GM03348 (cell line): Measurements from ENCODE around the gene SREBF1.
A peak's percentile ranks its signal among the peaks of the same experiment; 100 is the strongest.

Experiments
- DNase-seq: peaks from one replicate; pipeline ENCODE4 v3.0.0; 2012; ENCODE audit warnings: low spot score

SREBF1 gene

DNA sequence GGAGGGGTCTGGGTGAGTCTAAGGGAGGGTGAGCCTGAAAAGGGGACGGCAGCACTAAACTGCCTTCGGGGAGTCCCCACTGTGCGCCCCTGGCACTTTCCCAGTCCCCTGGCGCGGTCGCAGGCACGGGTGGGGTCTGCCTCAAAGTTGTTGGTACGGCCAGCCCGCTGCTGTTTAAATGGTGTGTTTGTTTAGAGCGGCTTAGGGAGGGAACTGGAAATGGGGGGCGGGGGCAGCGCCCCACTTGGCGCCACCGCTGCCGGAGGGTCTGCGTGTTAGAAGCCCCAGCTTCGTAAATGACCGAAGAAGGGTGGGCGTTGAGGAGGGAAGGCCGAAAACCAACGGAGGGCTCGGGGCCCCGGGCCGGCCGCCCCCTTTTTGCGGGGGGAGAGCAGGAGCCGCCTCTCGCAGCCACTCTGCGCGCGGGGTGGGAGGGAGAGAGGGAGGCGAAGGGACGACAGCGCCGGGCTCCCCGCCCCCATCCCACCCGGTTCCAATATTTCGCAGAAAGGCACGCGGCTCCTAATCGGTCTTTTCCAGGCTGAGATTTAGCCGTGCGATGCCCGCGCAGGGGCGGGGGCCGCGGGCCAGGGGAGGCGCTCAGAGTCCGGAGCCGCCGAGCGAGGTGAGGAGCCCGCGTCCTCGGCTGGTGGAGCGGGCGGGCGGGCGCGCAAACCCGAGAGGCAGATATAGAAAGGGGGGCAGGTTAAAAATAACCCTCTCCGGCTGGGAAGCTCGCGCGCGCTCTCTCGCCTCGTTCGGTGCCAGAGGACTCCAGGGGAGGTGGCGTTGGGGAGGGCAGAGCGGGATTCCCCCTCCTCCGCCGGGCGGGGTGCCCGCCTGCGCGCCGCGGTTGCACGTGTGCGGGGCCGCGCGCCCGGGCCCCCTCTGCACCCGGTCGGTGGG lies 54.9 kb downstream of the SREBF1 start:
- DNase-seq: peak; percentile 71

DNA sequence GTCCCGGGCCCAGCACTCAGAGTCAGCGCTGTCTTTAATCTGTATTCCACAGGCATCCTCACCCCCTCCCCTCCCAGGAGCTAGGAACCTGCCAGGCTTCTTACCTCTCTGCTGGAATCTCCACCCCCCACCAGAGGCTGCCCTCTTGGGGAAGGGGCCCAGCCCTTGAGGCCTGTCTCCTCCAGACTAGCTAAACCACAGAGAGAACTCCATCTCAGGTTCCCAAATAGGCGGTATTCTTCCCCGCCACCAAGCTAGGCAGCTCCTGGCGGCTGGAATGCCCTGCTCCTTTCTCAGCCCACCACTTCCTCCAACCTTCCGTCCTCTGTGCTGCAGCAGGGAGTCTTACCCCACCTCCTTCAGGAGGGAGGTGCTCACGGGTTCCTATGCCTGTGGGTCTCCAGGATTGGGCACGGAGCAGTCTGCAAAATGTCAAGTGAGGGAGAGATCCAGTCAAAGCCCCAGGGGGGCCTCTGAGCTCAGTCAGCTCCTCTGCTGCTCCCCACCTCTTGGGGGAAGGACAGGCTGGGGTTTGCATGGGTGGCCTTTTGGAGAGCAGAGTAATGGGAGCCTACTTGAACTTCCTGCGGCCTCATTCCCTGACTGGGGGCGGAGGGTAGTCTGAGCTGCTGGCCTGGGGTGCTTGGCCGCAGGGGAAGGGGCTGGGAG lies 55.7 kb downstream of the SREBF1 start:
- DNase-seq: no peak

DNA sequence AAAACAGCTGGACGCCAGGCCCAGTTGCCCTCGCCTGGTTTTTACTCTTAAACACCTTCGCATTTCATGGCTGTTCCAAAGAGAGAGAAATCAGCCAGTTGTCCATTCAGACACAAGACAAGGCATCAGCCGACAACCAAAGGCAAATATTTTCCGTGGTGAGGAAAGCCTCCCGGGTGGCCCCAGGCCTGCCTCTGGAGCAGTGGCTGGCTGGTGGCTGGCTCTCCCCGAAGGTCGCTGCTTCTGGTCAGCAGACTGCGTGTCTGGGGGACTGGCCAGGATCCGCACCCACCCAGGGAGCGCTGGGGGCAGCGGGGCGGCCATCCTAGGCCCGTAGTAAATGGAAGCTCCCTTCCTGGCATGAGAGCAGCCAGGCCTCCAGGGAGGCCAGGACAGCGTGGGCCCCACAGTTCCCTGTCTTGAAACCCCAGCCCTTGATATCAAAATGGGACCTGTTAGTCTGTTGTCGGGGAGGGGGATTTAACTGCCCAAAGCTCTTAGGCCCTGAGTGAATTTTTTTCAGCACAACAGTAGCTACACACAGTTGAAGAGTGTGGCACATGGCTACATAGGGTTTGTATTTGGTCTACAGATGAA lies 57.7 kb downstream of the SREBF1 start:
- no peak for DNase-seq

DNA sequence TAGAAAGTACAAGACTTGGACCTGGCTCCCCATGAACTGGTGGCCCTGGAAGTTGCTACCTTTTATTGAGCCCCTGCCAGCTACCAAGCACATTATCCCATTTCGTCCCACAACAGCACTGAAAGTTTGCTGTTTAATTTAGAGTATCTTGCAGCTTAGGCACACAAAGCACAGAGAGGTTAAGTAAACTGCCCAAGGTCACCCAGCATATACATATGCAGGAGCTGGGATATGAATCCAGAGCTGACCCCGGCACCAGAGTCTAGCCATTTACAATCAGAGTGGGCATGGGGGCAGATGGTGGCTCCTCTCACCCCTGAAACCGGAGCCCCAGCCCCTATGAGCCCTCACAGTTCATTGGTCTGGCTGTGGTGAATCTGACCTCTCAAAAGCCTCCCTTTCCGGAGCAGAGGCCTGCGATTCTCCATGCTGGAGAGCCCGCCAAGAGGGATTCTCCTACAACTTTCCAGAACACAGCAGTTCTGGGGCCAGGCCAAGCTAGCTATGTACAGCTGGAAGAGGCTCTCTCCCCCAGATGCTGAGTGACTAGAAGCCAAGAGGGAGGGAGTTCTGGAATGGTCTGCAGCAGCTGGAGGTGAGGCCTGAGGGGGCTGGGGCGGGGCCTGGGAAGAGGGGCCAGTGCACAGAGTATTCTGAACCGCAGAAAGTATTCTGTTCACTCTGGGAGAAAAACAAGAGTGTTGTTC lies 58.3 kb downstream of the SREBF1 start:
- DNase-seq: peak; percentile 56

DNA sequence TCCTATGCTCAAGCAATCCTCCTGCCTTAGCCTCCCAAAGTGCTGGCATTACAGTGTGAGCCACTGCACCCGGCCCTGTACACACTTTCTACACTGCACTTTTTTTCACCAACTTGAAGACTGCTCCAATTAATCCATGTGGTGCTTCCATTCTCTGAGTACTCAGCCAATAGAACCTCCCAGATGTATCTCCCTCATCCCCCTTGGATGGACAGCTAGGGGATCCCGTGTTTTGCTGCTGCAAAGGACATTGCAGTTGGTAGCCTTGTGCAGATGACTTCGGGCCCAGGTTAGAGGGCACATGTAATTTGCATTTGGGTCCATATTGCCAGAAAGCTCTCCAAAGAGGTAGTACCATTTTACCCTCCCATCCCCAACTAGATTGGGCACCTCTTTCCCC lies 59.9 kb downstream of the SREBF1 start:
- DNase-seq: no peak

DNA sequence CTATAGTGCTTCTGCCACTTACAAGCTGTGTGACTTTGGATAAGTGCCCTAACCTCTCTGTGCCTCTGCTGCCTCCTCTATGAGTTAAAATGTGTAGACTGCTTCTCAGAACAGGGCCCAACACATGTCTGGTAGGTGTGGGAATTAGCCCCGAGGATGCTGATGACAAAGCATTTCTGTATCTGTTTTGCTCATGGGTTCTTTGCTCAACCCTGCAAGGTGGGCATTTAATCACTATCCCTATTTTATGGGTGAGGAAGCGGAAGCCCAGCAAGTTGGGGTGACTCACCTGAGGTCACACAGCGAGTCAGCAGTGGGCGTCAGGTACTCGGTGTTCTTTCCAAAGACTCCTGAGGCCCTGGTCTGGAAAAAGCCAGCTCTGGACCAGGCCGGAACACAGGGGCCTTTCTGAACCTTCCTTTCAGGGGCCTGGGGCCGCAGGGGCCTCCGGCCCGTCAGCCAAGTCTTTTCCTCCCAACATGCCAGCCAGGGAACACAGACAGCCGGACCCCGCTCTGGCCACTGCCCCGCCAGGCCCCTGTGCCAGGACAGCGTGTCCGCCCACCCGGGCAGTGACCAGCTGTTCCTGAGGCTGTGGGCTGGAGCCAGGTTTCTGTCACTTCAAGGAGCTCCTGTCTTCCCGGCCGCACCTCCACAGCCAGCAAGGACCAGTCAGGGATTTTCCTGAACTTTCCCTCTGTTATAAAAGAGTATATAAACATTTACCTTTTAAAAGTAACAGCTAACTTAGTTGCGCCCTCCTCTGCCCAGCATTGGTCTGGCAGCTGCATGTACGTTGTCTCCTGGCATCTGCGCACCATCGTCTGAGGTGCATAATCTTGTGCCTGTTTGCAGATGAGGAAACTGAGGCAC lies 62.5 kb downstream of the SREBF1 start:
- no peak for DNase-seq

DNA sequence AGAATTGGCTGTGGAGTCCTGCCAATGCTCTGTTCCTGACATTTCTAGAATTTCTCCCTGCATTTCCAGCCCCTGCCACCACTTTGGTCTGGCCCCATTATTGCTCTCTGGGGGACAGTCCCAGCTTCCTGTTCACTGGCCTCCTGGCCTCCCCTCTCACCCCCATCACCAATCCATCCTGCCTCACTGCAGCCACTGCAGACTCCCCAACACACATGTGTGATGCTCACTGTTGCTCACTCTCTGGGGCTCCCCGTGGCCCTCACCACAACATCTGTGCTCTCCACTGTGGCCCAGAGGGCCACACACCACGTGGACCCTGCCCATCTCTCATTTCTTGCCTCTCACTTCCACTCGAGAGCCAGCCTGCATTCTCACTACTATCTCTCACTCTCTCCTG lies 64.6 kb downstream of the SREBF1 start:
- DNase-seq: no peak

DNA sequence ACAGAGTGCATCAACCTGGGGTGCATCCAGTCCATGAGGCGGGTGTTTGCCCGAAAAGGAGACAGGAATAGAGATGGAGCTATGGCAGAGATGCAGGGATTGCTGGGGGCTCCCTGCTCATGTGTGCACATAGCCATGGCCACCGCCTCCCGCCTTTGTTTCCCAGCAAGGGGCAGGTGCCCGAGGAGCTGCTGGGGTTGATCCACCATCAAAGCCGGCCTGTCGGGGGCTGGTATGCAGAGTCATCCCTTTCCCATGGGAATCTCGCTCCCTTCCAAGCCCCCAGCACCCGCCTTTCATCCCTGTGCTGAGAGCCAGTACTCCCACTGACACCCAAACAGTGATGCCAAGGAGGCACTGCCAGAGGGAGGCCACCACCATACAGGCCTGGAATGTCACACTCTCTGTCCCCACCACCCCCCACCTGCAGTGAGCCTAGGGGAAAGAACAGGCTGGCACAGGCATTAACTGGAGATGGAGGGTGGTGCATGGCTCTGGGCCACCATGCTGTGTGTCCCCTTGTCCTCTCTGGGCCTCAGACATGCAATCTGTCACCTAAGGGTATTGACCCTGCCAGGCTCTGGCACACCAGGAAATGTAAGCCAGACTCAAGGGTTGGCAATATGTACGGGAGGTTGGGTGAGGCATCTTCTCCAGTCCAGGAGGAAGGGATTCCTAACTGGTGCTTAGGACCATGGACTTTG lies 65.1 kb downstream of the SREBF1 start:
- DNase-seq: no peak

DNA sequence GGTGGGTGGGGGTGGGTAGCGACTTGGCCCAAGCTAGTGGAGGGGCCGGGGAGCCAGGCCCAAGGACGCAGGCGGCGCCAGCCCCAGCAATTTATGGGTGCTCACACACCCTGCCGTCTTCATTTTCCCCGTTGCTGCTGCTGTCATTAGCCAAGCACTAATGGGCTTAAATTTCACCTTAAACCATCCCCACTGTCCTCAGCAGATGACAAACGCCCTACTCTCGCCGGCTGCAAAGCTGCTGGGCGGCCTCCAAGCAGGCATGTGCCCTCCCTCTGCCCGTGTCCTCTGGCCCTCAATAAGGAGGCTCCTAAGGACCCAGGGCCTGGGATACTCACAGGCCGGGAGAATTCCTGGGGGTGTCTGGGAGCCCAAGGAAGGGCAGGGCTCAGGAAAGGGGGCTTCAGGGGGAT lies 66.1 kb downstream of the SREBF1 start:
- no peak for DNase-seq

DNA sequence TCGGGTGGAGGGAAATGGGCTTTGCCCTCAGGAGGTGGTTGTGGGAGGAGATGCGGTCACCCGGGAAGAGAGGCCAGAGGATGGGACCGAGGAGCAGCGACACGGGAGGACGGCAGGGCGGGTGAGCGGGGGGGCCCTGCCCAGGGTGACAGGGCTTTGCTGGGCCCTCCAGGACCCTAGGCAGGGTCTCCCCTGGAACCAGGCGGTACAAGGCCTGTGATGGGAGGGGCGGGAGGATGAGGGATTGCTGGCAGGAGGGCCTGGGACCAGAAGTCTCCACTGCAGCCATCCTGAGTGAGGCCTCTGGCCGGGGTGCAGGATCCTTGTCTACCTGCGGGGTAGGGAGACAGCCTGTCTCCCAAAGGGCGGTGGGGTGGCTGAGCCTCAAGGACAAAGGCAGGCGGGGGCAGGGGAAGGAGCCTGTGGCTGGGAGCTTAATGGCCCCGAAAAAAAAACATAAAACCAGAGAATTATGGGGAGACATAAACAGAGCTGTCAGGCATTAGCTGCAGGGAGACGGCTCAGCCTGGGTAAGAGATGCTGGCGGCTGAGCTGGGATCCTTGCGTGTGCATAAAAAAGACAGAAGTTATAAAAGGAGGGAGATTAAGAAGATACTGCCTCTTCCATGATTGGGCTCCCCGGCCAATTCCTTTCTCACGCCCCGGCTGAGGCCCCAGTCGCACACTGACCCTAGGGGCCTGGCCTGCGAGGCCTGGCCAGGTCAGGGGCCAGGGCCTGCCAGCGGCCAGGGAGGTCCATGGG lies 66.7 kb downstream of the SREBF1 start:
- no peak for DNase-seq

DNA sequence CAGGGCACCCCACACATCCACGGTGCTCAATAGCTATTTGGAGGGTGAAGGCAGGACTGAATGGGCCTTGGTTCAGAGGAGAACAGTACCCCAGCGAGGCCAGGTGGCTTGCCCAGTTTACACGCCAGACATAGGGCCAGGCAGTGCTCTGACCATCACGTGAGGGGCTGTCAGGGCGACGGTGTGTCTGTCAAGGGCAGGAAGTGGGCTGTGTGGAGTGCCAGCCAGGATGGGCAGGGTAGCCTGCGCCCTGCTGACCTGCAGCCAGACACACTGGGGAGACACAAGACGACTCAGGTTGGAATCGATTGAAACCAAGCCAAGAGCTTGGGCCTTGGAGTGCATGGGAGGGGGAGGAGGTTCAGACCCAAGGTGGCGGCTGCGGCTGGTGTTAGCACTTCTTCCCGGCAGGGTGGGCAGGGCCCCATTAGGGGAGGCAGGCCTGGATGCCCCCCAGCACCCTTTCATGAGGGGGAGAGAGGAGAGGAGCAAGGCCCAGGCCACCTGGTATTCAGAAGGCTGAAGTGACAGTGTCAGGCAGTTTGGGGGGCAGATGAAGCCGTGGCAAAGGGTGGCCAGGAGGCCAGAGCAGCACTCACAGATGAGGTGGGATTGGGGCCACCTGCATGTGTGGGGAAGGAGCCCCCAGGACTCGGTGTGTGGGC lies 68.2 kb downstream of the SREBF1 start:
- DNase-seq: no peak

DNA sequence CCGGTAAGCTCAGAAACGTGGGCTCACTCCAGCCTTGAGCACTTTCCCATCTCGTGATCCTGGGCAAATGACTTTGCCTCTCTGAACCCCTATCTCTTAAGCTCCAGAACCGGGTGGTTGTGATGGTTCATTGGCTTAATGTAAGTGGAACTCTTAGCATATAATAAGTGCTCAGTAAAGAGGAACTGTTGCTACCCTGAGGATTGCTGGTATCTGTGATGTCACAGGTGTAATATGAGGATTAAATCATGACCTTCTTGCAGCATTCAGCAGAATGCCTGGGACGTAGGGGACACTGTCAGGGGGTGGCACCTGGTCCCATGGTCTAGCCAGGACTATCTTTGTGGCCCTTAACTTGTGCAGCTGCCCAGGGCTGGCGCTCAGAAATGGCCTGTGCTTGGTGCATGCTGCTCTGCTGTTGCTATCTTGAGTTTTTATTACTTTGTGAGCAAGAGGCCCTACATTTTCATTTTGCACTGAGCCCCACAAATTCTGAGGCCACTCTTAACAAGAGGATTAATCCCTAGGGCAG lies 68.8 kb downstream of the SREBF1 start:
- DNase-seq: no peak

DNA sequence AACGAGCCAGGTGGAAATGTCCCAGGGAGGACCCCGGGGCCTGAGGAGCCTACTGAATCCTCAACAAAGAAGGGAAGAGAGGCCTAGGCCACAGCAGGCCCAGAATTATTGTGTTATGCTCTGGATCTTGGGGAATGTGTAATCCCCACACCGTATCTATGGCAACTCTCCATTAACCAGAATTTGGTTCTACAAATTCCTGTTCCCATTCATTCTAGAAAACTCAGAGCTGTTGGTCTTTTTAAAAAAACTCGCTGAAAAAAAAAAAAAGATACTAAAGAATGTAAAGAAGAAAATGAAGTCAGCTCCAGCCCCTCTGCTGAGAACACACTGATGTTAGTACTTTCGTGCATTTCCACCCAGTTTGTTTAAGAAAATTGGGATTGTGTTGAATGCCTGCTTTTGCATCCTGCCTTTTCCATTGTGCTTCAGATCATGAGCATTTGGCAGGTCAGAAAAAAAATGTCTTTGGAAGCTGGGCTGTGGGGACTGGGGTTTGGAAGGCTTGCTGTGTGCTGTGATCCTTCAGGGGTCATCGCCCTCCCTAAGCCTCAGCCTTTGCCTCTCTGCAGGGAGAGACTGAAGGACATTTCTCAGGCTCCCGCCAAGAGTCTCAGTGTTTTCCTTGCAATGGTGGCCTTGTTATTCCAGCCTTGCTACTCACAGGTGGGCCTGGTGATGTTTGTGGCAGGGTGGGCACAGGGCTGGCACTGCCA lies 69.5 kb downstream of the SREBF1 start:
- DNase-seq: no peak

DNA sequence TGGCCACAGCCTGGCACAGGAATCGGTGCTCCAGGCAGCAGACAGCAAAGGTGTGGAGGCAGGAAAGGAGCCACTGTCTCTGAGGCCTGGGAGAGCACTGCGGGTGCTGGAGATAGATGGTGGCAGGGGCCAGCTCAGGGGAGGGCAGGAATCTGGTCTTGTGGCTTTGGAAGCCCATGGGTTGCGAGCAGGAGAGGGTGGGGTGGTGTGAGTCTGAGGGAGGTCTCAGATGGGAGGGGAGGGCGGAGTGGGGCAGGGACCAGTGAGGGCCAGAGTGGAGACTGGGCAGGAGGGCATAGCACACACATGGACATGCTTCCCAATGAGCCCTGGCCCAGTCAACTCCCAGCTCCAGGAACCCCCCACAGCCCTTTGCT lies 70.1 kb downstream of the SREBF1 start:
- no peak for DNase-seq

DNA sequence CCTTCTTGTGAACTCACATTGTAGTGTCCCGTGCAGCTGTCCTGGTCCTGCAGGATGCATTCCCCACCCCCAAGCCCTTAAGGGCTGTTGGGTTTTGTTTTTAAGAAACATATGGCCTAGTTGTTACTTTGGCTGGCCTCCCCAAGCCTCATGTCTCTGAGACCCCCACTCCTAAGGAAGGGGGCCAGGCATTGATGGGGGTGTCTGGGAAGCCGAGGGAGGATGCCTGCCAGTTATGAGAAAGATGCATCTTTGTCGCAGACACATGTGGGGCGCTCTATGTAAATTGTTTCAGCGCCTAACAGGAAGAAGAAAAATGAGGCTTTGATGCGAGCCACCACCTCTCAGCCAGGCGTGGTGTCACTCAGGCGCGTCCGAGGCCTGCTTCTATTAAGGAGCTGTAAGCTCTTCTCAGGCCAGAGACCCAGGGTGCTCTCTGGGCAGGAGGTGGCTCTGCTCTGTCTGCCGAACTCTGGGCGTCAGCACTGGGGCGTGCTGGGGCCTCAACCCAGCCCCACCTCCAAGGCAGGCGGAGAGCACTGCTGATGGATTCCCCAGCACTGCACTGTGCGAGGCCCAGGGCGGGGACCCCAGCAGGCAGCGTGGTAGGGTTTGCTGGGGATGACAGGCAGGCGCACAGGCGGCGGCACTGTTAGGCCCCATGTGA lies 70.6 kb downstream of the SREBF1 start:
- no peak for DNase-seq

DNA sequence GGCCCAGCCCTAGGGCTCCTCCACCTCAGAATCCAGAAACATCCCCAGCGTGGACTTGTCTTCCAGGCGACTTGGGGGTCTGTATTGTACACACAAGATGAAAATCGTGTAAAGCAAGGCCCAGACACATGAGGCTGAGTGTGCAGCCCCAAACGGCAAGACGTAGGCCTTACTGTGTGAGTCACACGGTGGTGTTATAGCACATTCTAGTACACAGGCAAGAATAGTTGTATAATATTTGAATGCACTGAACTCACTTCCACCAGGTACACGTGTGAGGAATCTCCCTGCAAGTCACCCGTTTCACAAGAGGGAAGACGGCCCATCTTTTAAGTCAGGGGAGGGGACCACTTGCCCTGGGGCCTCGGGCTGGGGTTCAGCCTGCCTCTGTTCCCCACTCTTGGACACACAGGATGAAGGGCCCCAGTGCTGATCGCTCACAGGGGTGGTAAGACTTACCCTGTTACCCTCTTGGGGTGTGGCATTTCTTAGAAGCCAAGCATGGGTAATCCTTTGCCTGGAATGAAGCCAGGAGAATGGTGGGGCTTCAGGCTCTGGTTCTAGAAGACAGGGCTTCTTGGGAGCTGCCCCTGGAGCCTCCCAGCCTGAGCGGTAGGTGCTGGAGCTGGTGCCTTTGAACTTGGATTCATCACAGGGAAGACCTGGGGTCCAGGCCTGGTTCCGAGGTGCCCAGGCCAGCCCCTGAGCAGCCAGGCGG lies 71.3 kb downstream of the SREBF1 start:
- DNase-seq: no peak

DNA sequence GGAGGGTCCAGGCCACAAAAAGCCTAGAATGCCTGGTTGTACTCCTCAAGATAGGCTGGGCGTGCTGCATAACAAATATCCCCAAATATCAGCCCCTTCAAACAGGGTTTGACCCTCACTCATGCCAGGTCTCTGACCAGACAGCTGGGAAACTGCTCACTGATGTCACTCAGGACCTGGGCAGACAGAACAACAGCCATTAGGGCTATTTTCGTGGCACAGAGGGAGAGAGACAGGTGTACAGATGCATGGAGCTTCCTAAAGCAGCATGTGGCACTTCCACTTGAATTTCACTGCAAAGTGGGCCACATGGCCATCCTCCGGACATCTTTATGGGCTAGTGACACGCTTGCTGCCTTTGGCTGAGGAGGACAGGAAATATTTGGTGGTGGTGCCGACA lies 73.1 kb downstream of the SREBF1 start:
- no peak for DNase-seq
